Measurements from ENCODE around the gene HRG. TPM values are rescaled to one million over a fixed set of nuclear protein-coding genes. Genes with fewer than 3 reads are reported as not detected.

The HRG gene
- total and polyA plus RNA-seq, 2 of the 4 experiments (the other 2 are of a cell fraction) = not detected

DNA sequence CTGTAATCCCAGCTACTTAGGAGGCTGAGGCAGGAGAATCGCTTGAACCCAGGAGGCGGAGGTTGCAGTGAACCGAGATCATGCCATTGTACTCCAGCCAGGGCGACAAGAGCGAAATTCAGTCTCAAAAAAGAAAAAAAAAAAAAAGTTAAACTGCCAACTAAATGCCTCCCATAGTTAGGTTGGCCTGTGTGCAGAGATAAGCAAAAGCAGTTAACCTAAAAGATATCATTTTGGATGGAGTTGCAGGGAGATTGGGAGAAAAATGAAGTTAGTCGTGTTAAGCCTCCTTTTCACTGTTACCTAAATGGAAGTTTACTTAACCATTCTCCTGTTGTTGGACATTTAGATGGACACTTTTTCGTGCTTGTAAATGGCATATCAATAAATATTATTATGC lies 37.1 kb upstream of the HRG start:
- Histone ChIP-seq H3K4me2 (ENCODE audit: low read depth, low read length) (no peak overlapping the region), H3K4ac (ENCODE audit: low read depth, low read length) (no peak overlapping the region), H2AK9ac (replicated peaks; ENCODE audit: low read depth, low read length, poor library complexity) (no peak overlapping the region), H4K5ac (ENCODE audit: low read depth, low read length) (no peak overlapping the region), H3K56ac (ENCODE audit: extremely low read depth, insufficient read depth, low read length) (no peak overlapping the region), H3K9ac (ENCODE audit: low read depth, low read length) (no peak overlapping the region), H2BK20ac (ENCODE audit: low read depth, low read length) (no peak overlapping the region), H3K27ac (ENCODE audit: insufficient read depth, low read length) (no peak overlapping the region), H2BK5ac (ENCODE audit: low read depth, low read length, poor library complexity, severe bottlenecking) (no peak overlapping the region), H3K4me3 (ENCODE audit: insufficient read depth, low read depth, low read length) (no peak overlapping the region), H4K91ac (ENCODE audit: insufficient read depth, low read depth, low read length) (no peak overlapping the region), H2AK5ac (ENCODE audit: low read depth, low read length) (no peak overlapping the region), H3K23ac (ENCODE audit: low read depth, low read length) (no peak overlapping the region), H3K18ac (ENCODE audit: low read depth, low read length) (no peak overlapping the region), H2BK15ac (ENCODE audit: low read depth, low read length) (no peak overlapping the region), H4K20me1 (ENCODE audit: insufficient read depth, low read length) (no peaks in the 10 kb centered on the region), H3K79me1 (ENCODE audit: low read depth in 1 of 2, low read length in 2 of 2) (no peaks in the 10 kb centered on the region), H3K9me1 (ENCODE audit: insufficient read depth, low read length) (no peaks in the 10 kb centered on the region), H3K36me3 (ENCODE audit: control insufficient read depth, insufficient read depth, low read length) (no peaks in the 10 kb centered on the region), H2AFZ (replicated peaks; ENCODE audit: low read length, poor library complexity) (no peak overlapping the region), H4K8ac (ENCODE audit: low read depth in 2 of 2, low read length in 2 of 2) (no peak overlapping the region), H3K27me3 (ENCODE audit: control insufficient read depth, insufficient read depth, low read length) (peaks cover 3% of the 10 kb centered on the region), H3K4me1 (ENCODE audit: control insufficient read depth, insufficient read depth, low read length) (no peaks in the 10 kb centered on the region), H3K9me3 (ENCODE audit: control insufficient read depth, insufficient read depth, low read length) (no peaks in the 10 kb centered on the region), H3K14ac (replicated peaks; ENCODE audit: low read depth, low read length) (no peak overlapping the region), H2BK120ac (ENCODE audit: low read depth, low read length) (no peak overlapping the region)
- ATAC-seq (ENCODE audit: low read depth) = no peak
- TF ChIP-seq RAD21 (IDR thresholded peaks at IDR 0.05; ENCODE audit: low read length) (no peak), RCOR1 (IDR thresholded peaks at IDR 0.05; ENCODE audit: insufficient replicate concordance, low read length) (no peak), SMC3 (IDR thresholded peaks at IDR 0.05; ENCODE audit: low read depth, low read length) (no peak), NFE2L2 (IDR thresholded peaks at IDR 0.05; ENCODE audit: low read depth, low read length) (no peak), MXI1 (IDR thresholded peaks at IDR 0.05; ENCODE audit: borderline replicate concordance, low read depth, low read length) (no peak), RFX5 (IDR thresholded peaks at IDR 0.05; ENCODE audit: low read depth, low read length) (no peak), POLR2A (IDR thresholded peaks at IDR 0.05; ENCODE audit: low read depth, low read length) (no peak), FOS (IDR thresholded peaks at IDR 0.05; ENCODE audit: low read depth, low read length) (no peak), BHLHE40 (IDR thresholded peaks at IDR 0.05; ENCODE audit: low read depth, low read length) (no peak), CEBPB (IDR thresholded peaks at IDR 0.05; ENCODE audit: low read depth, low read length) (no peak), MAFK (IDR thresholded peaks at IDR 0.05; ENCODE audit: low read depth, low read length) (no peak)
- TF ChIP-seq, protein P1, sequence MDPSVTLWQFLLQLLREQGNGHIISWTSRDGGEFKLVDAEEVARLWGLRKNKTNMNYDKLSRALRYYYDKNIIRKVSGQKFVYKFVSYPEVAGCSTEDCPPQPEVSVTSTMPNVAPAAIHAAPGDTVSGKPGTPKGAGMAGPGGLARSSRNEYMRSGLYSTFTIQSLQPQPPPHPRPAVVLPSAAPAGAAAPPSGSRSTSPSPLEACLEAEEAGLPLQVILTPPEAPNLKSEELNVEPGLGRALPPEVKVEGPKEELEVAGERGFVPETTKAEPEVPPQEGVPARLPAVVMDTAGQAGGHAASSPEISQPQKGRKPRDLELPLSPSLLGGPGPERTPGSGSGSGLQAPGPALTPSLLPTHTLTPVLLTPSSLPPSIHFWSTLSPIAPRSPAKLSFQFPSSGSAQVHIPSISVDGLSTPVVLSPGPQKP (IDR thresholded peaks at IDR 0.05; ENCODE audit: borderline replicate concordance, low read depth, low read length) = no peak
- TF ChIP-seq, protein P2, sequence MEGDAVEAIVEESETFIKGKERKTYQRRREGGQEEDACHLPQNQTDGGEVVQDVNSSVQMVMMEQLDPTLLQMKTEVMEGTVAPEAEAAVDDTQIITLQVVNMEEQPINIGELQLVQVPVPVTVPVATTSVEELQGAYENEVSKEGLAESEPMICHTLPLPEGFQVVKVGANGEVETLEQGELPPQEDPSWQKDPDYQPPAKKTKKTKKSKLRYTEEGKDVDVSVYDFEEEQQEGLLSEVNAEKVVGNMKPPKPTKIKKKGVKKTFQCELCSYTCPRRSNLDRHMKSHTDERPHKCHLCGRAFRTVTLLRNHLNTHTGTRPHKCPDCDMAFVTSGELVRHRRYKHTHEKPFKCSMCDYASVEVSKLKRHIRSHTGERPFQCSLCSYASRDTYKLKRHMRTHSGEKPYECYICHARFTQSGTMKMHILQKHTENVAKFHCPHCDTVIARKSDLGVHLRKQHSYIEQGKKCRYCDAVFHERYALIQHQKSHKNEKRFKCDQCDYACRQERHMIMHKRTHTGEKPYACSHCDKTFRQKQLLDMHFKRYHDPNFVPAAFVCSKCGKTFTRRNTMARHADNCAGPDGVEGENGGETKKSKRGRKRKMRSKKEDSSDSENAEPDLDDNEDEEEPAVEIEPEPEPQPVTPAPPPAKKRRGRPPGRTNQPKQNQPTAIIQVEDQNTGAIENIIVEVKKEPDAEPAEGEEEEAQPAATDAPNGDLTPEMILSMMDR (conservative IDR thresholded peaks at IDR 0.05; ENCODE audit: low read depth, low read length) = no peak
- POLR2A ChIA-PET (ENCODE audit: unreplicated experiment) = no interaction called here
- CTCF ChIA-PET = no interaction called here
- intact Hi-C loops (cut with micrococcal nuclease) = no loop called here
- no TSS peak for BruUV-seq (replicated peaks)
- dilution Hi-C loops (cut with HindIII; ENCODE audit: low sequenced_read_pairs, unreplicated experiment) = no loop called here
- DNase-seq = no peak
- no CpG with 5 or more reads among the region's 7 CpGs for WGBS, 2 experiments (ENCODE audit: extremely low coverage in 2 of 2, insufficient read length in 1 of 2)
- in situ Hi-C loops (cut with MboI; ENCODE audit: low sequenced_read_pairs) = no loop called here
